Measurements from ENCODE around the gene TLX2.

TLX2 gene

GRCh38 chr2:74529357-74530238 lies 15.3 kb downstream of the TLX2 start, which contains the start of the genes AUP1 and HTRA2:
Gene AUP1 (minus strand): TSS chr2:74529706. CDS start chr2:74529629, 77 bp downstream.
Gene HTRA2 (plus strand): TSS chr2:74529933. CDS start chr2:74530007, 74 bp downstream.
- Histone ChIP-seq H3K27me3 (ENCODE audit: insufficient read depth, low read length) (no peaks in the 10 kb centered on the region), H3K9ac (ENCODE audit: low read length) (peak within 1 kb of the TSS; percentile 99), H3K4me2 (ENCODE audit: low read length) (peak within 1 kb of the TSS; percentile 95), H3K27ac (ENCODE audit: low read depth, low read length, poor library complexity, severe bottlenecking) (peak within 1 kb of the TSS; percentile 78), H3K36me3 (ENCODE audit: insufficient read depth, low read length) (peaks cover 59% of the 10 kb centered on the region), H3F3A (ENCODE audit: insufficient read depth, low read length) (no peaks in the 10 kb centered on the region), H2AFZ (ENCODE audit: low read length) (no peak within 1 kb of the TSS), H3K79me2 (ENCODE audit: insufficient read depth, low read length) (peaks cover 10% of the 10 kb centered on the region), H3K9me2 (ENCODE audit: low read depth, low read length) (no peaks in the 10 kb centered on the region), H3K9me3 (ENCODE audit: low read length) (no peaks in the 10 kb centered on the region), H3K4me1 (ENCODE audit: insufficient read depth, low read length, severe bottlenecking) (peaks cover 29% of the 10 kb centered on the region), H4K20me1 (ENCODE audit: insufficient read depth, low read length) (no peaks in the 10 kb centered on the region), H3K4me3 (ENCODE audit: low read depth, low read length, poor library complexity, severe bottlenecking) (peak within 1 kb of the TSS; percentile 91)
- TF ChIP-seq EZH2 (IDR thresholded peaks at IDR 0.05; ENCODE audit: borderline replicate concordance, low read length): no peak
- TF ChIP-seq CTCF (IDR thresholded peaks at IDR 0.05; ENCODE audit: low read length): no peak

GRCh38 chr2:74530239-74531187 lies 16.3 kb downstream of the TLX2 start:
- Histone ChIP-seq H3K9ac (ENCODE audit: low read length) (peak overlapping the region; percentile 99), H4K20me1 (ENCODE audit: insufficient read depth, low read length) (no peaks in the 10 kb centered on the region), H3K9me2 (ENCODE audit: low read depth, low read length) (no peaks in the 10 kb centered on the region), H3K4me1 (ENCODE audit: insufficient read depth, low read length, severe bottlenecking) (peaks cover 29% of the 10 kb centered on the region), H3K4me2 (ENCODE audit: low read length) (peak overlapping the region; percentile 95), H3K9me3 (ENCODE audit: low read length) (no peaks in the 10 kb centered on the region), H3K4me3 (ENCODE audit: low read depth, low read length, poor library complexity, severe bottlenecking) (peak overlapping the region; percentile 91), H3K27ac (ENCODE audit: low read depth, low read length, poor library complexity, severe bottlenecking) (peak overlapping the region; percentile 55), H3F3A (ENCODE audit: insufficient read depth, low read length) (no peaks in the 10 kb centered on the region), H2AFZ (ENCODE audit: low read length) (no peak overlapping the region), H3K79me2 (ENCODE audit: insufficient read depth, low read length) (peaks cover 10% of the 10 kb centered on the region), H3K36me3 (ENCODE audit: insufficient read depth, low read length) (peaks cover 57% of the 10 kb centered on the region), H3K27me3 (ENCODE audit: insufficient read depth, low read length) (no peaks in the 10 kb centered on the region)
- TF ChIP-seq EZH2 (IDR thresholded peaks at IDR 0.05; ENCODE audit: borderline replicate concordance, low read length): no peak
- TF ChIP-seq CTCF (IDR thresholded peaks at IDR 0.05; ENCODE audit: low read length): no peak

GRCh38 chr2:74531666-74532065 lies 17.4 kb downstream of the TLX2 start:
- H3K9ac ChIP-seq (ENCODE audit: low read length): no peak overlapping the region; the same call in 1 of the 2 replicates
- no peak for TF ChIP-seq CTCF (IDR thresholded peaks at IDR 0.05; ENCODE audit: low read length)
- no peak for TF ChIP-seq EZH2 (IDR thresholded peaks at IDR 0.05; ENCODE audit: borderline replicate concordance, low read length)
- peaks cover 10% of the 10 kb centered on the region for H3K79me2 ChIP-seq (ENCODE audit: insufficient read depth, low read length)
- no peaks in the 10 kb centered on the region for H3F3A ChIP-seq (ENCODE audit: insufficient read depth, low read length)
- no peaks in the 10 kb centered on the region for H3K9me2 ChIP-seq (ENCODE audit: low read depth, low read length)
- H3K4me3 ChIP-seq (ENCODE audit: low read depth, low read length, poor library complexity, severe bottlenecking): no peak overlapping the region
- no peaks in the 10 kb centered on the region for H3K27me3 ChIP-seq (ENCODE audit: insufficient read depth, low read length)
- peaks cover 45% of the 10 kb centered on the region for H3K36me3 ChIP-seq (ENCODE audit: insufficient read depth, low read length)
- H3K4me1 ChIP-seq (ENCODE audit: insufficient read depth, low read length, severe bottlenecking): peaks cover 29% of the 10 kb centered on the region
- H3K9me3 ChIP-seq (ENCODE audit: low read length): no peaks in the 10 kb centered on the region
- no peak overlapping the region for H3K27ac ChIP-seq (ENCODE audit: low read depth, low read length, poor library complexity, severe bottlenecking)
- no peaks in the 10 kb centered on the region for H4K20me1 ChIP-seq (ENCODE audit: insufficient read depth, low read length)
- H3K4me2 ChIP-seq (ENCODE audit: low read length): peak overlapping the region; percentile 95; the same call in 1 of the 2 replicates
- no peak overlapping the region for H2AFZ ChIP-seq (ENCODE audit: low read length)
